DND-41 (cell line): ENCODE measurements around the gene ALG1.

Experiments used
- ATAC-seq: fragments of 200-7000 bp; cut with Tn5 transposase; 3 replicates; pipeline ENCODE4 v1.9.1; 2021; ENCODE audit warnings: low read depth; ENCODE audit not compliant: insufficient read depth
- DNase-seq: peaks from one replicate; pipeline ENCODE4 v3.0.0-alpha.2; 2020
- H2AFZ ChIP-seq: 2 replicates; pipeline ENCODE4 v1.6.0; 2012; ENCODE audit warnings: low read depth, low read length
- H3K27ac ChIP-seq: 2 replicates; pipeline ENCODE4 v1.5.1; 2012; ENCODE audit warnings: low read length, inconsistent platforms
- H3K27me3 ChIP-seq: fragments of 200-600 bp; sonication (generic); 2 replicates; pipeline ENCODE4 v1.6.0; 2012; ENCODE audit warnings: low read length, mild to moderate bottlenecking, inconsistent platforms; ENCODE audit not compliant: insufficient read depth, poor library complexity
- H3K36me3 ChIP-seq: 2 replicates; pipeline ENCODE4 v1.5.1; 2012; ENCODE audit warnings: low read length, inconsistent platforms; ENCODE audit not compliant: insufficient read depth
- H3K4me1 ChIP-seq: 2 replicates; pipeline ENCODE4 v1.5.1; 2012; ENCODE audit warnings: mild to moderate bottlenecking, low read length; ENCODE audit not compliant: insufficient read depth
- H3K4me2 ChIP-seq: 2 replicates; pipeline ENCODE4 v1.6.0; 2012; ENCODE audit warnings: mild to moderate bottlenecking, moderate library complexity, low read length, inconsistent platforms; ENCODE audit not compliant: insufficient read depth
- H3K4me3 ChIP-seq, 2 experiments: fragments of 200-600 bp in 1 of 2; shearing (Covaris generic) in 1 of 2; 2 replicates each; pipeline ENCODE4 v1.5.1; 2012 to 2016; ENCODE audit warnings: inconsistent platforms in 2 of 2, low read length in 2 of 2, mild to moderate bottlenecking in 2 of 2, low read depth in 1 of 2, moderate library complexity in 1 of 2
- H3K79me2 ChIP-seq: 2 replicates; pipeline ENCODE4 v1.6.0; 2012; ENCODE audit warnings: low read length, inconsistent platforms; ENCODE audit not compliant: insufficient read depth
- H3K9ac ChIP-seq: 2 replicates; pipeline ENCODE4 v1.6.0; 2012; ENCODE audit warnings: low read depth, mild to moderate bottlenecking, inconsistent platforms, low read length, moderate library complexity
- H3K9me3 ChIP-seq: 2 replicates; pipeline ENCODE4 v1.5.1; 2012; ENCODE audit warnings: low read length, moderate library complexity, mild to moderate bottlenecking, inconsistent platforms; ENCODE audit not compliant: insufficient read depth, severe bottlenecking
- H4K20me1 ChIP-seq: 2 replicates; pipeline ENCODE4 v1.6.0; 2012; ENCODE audit warnings: low read length; ENCODE audit not compliant: insufficient read depth
- CTCF ChIP-seq: IDR thresholded peaks from 2 replicates; pipeline ENCODE4 v1.5.1; 2012; ENCODE audit warnings: borderline replicate concordance, low read length, moderate library complexity, mild to moderate bottlenecking; ENCODE audit not compliant: poor library complexity, severe bottlenecking; ENCODE audit errors: extremely low read depth
- EZH2 ChIP-seq: IDR thresholded peaks from 3 replicates; pipeline ENCODE4 v1.6.1; 2012; ENCODE audit warnings: borderline replicate concordance, low read depth, mild to moderate bottlenecking, moderate library complexity, low read length, inconsistent platforms; ENCODE audit not compliant: severe bottlenecking

The ALG1 gene

GRCh38 chr16:5069048-5069447, 2.6 kb upstream of the ALG1 start:
- H4K20me1 ChIP-seq: no peaks in the 10 kb centered on the region
- H3K27ac ChIP-seq: no peak overlapping the region
- H3K27me3 ChIP-seq: peaks cover 8% of the 10 kb centered on the region
- no peak overlapping the region for H2AFZ ChIP-seq
- no peak for ATAC-seq
- DNase-seq: no peak
- TF ChIP-seq EZH2 (no peak), CTCF (no peak)
- H3K4me1 ChIP-seq: peaks cover 29% of the 10 kb centered on the region
- H3K36me3 ChIP-seq: peaks cover 5% of the 10 kb centered on the region; the same call in 1 of the 2 replicates
- H3K9ac ChIP-seq: no peak overlapping the region
- H3K79me2 ChIP-seq: peaks cover 20% of the 10 kb centered on the region
- no peaks in the 10 kb centered on the region for H3K9me3 ChIP-seq
- no peak overlapping the region for H3K4me2 ChIP-seq
- no peak overlapping the region for H3K4me3 ChIP-seq

- no peak overlapping the region for H3K27ac ChIP-seq
- H4K20me1 ChIP-seq: no peaks in the 10 kb centered on the region
- H3K9ac ChIP-seq: no peak overlapping the region
- peaks cover 29% of the 10 kb centered on the region for H3K4me1 ChIP-seq
- peaks cover 13% of the 10 kb centered on the region for H3K36me3 ChIP-seq
- TF ChIP-seq CTCF: no peak
- TF ChIP-seq EZH2: no peak
- peaks cover 1% of the 10 kb centered on the region for H3K27me3 ChIP-seq
- DNase-seq (no peak), ATAC-seq (no peak)
- H3K4me3 ChIP-seq: no peak overlapping the region
- no peak overlapping the region for H3K4me2 ChIP-seq
- H3K9me3 ChIP-seq: no peaks in the 10 kb centered on the region
- no peak overlapping the region for H2AFZ ChIP-seq
- peaks cover 20% of the 10 kb centered on the region for H3K79me2 ChIP-seq
Observed at GRCh38 chr16:5069854-5070253, 1.8 kb upstream of the ALG1 start.

- Histone ChIP-seq H3K4me2 (peak overlapping the region; percentile 80), H3K79me2 (peaks cover 20% of the 10 kb centered on the region), H2AFZ (peak overlapping the region; percentile 89), H3K4me1 (peaks cover 29% of the 10 kb centered on the region), H3K36me3 (peaks cover 21% of the 10 kb centered on the region), H3K9ac (peak overlapping the region; percentile 64), H3K4me3 (peak overlapping the region in 1 of 2 experiments; percentile 83; a peak in 2 of 4 replicates), H4K20me1 (no peaks in the 10 kb centered on the region), H3K27me3 (no peaks in the 10 kb centered on the region), H3K9me3 (no peaks in the 10 kb centered on the region), H3K27ac (peak overlapping the region; percentile 72)
- no peak for DNase-seq
- no peak for ATAC-seq
- TF ChIP-seq CTCF (no peak), EZH2 (no peak)
Observed at GRCh38 chr16:5070431-5071186, 1.0 kb upstream of the ALG1 start.

GRCh38 chr16:5071341-5071680, 332 bp upstream of the ALG1 start:
- TF ChIP-seq CTCF (no peak), EZH2 (no peak)
- no peaks in the 10 kb centered on the region for H4K20me1 ChIP-seq
- H3K79me2 ChIP-seq: peaks cover 20% of the 10 kb centered on the region
- no peaks in the 10 kb centered on the region for H3K27me3 ChIP-seq
- peak overlapping the region; percentile 72 for H3K27ac ChIP-seq
- H3K9ac ChIP-seq: peak overlapping the region; percentile 64
- H3K9me3 ChIP-seq: no peaks in the 10 kb centered on the region
- H3K4me1 ChIP-seq: peaks cover 29% of the 10 kb centered on the region
- peak overlapping the region; percentile 80 for H3K4me2 ChIP-seq
- peak overlapping the region; percentile 89 for H2AFZ ChIP-seq
- ATAC-seq (no peak), DNase-seq (no peak)
- peaks cover 28% of the 10 kb centered on the region for H3K36me3 ChIP-seq
- peak overlapping the region; percentile 38 to 83 for H3K4me3 ChIP-seq
